Measurements from ENCODE around the gene ARHGAP22. TPM values are rescaled to one million over a fixed set of nuclear protein-coding genes. Genes with fewer than 3 reads are reported as not detected.

ARHGAP22 gene
- total and polyA plus RNA-seq, 4 donors = 0.23 to 2.3 (median 0.54) TPM

DNA sequence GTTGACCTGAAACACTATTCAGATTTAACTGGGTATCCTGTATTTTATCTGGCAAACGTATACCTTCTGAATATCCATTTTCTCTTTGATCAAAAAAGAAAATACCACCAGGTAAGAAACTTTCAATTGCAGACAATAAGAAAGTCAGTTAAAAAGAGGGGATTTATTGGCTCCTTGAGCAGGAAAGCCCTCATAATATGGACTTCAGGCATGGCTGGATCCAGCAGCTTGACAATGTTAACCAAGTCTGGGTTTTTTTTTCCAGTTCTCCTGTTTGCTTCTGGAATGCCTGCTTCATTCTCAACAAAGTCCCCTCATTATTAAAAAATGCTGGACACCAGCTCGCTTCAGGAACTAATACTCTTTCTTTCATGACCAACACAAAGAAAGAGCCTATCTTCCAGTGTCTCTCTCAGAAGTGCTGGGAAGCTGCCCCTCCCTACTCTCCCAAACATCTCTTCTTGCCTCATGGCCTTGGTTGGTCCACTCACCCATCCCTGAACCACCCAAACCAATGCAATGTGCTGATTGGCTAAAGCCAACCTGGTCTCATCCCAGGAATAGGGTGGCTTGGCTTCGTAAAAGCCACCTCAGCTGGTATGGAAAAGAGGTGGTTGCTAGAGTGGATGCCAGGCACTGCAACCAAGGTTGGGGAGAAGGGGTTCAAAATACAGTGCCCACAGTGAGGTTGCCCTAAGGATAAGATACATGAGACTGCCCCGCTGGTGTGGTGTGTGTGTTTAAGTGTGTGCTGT lies 49.2 kb upstream of the ARHGAP22 start (continued):
- TF ChIP-seq REST (IDR thresholded peaks at IDR 0.05) = no peak
- TF ChIP-seq RAD21 (IDR thresholded peaks at IDR 0.05) = no peak
- no peak for TF ChIP-seq YY1 (IDR thresholded peaks at IDR 0.05)
- TF ChIP-seq JUND (IDR thresholded peaks at IDR 0.05) = no peak
- TF ChIP-seq, protein P1, sequence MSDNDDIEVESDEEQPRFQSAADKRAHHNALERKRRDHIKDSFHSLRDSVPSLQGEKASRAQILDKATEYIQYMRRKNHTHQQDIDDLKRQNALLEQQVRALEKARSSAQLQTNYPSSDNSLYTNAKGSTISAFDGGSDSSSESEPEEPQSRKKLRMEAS (IDR thresholded peaks at IDR 0.05) = no peak
- no peak for TF ChIP-seq FOXA2 (IDR thresholded peaks at IDR 0.05)
- TF ChIP-seq FOXA1 (IDR thresholded peaks at IDR 0.05) = no peak

GRCh38 chr10:48653347-48653746 lies 48.5 kb upstream of the ARHGAP22 start:
- WGBS = 85% methylated on average over 5 of the region's 5 CpGs
- Histone ChIP-seq H3K9ac (ENCODE audit: low read depth in 1 of 2, low read length in 2 of 2) (no peak overlapping the region), H3K36me3 (ENCODE audit: control insufficient read depth in 4 of 4, insufficient read depth in 3 of 4, low read depth in 1 of 4, low read length in 3 of 4) (no peaks in the 10 kb centered on the region), H3K9me3 (ENCODE audit: control insufficient read depth in 4 of 4, low read length in 3 of 4) (no peaks in the 10 kb centered on the region), H3K27me3 (ENCODE audit: control insufficient read depth in 4 of 4, insufficient read depth in 4 of 4, low read length in 3 of 4) (peaks cover 0 to 3% (median 0%) of the 10 kb centered on the region in 4 donors), H3K4me3 (ENCODE audit: low read depth in 1 of 3, low read length in 3 of 3) (no peak overlapping the region), H3K4me1 (ENCODE audit: control insufficient read depth in 4 of 4, insufficient read depth in 4 of 4, low read length in 3 of 4) (peaks cover 3 to 16% (median 10%) of the 10 kb centered on the region in 4 donors), H3K27ac (ENCODE audit: low read depth in 1 of 2, low read length in 2 of 2) (no peak overlapping the region)
- TF ChIP-seq RXRA (IDR thresholded peaks at IDR 0.05) (no peak), REST (IDR thresholded peaks at IDR 0.05) (no peak), YY1 (IDR thresholded peaks at IDR 0.05) (no peak), CTCF (IDR thresholded peaks at IDR 0.05; ENCODE audit: low read depth, low read length, missing input control) (no peak), SP1 (IDR thresholded peaks at IDR 0.05) (no peak), FOXA1 (IDR thresholded peaks at IDR 0.05) (no peak), RAD21 (IDR thresholded peaks at IDR 0.05) (no peak), HNF4G (IDR thresholded peaks at IDR 0.05) (no peak)
- TF ChIP-seq, protein P2, sequence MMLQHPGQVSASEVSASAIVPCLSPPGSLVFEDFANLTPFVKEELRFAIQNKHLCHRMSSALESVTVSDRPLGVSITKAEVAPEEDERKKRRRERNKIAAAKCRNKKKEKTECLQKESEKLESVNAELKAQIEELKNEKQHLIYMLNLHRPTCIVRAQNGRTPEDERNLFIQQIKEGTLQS (IDR thresholded peaks at IDR 0.05) = no peak
- TF ChIP-seq, protein P1 (IDR thresholded peaks at IDR 0.05) = no peak
- no peak for DNase-seq (ENCODE audit: low spot score)
